GM21360 (cell line): Measurements from ENCODE around the gene GCC2.
"Not testable (repeated sequence)": the region's sequence is repeated elsewhere in the genome, so short reads cannot be mapped to it uniquely, and the experiment has no call there.

Source experiments
- ATAC-seq: cut with Tn5 transposase; IDR thresholded peaks from one replicate; pipeline ENCODE4 v1.9.1; 2021; ENCODE audit warnings: mild to moderate bottlenecking, moderate library complexity; ENCODE audit not compliant: unreplicated experiment

GCC2 gene

DNA sequence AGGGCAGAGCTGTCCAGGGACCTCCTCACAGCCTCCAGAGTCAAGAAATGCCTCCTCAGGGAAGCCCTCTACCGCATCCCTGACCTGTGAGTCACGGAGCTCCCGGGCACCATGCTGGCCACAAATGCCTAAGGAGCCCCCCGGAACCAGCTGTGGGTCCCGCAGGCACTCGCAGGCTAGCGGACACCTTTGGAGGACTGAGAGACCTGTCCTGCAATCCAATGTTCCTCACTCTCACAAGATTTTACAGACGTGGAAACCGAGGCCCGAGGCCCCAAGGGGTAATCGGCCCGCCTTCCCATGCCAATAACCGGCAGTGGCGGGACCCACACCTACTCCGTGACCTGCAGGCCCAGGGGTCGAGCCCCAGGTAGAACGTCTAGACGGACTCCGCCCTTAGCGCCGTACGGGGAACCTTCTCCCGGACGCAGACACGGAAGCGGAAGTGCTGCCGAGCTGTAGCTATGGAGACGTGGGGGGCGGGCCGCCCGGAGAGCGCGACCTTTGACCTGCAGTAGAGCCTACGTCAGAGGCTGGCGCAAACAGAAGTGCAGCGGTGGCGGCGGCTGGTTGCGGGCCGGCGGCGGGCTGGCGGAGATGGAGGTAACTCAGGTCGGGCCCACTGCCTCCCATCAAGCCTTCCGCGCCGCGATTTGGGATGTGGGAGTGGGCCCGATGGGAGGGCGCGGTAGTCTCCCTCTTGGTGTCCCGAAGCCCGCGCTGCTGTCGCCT, at the start of gene GCC2:
Gene GCC2 (plus strand): TSS at position 529 of the 732 bp plus-strand sequence. CDS start 69 bp downstream, at position 598.
- peak; percentile 98 for ATAC-seq

GRCh38 chr2:108399479-108399878, 49.5 kb upstream of the GCC2 start:
- ATAC-seq: no peak

- no peak for ATAC-seq
These were observed 47.2 kb upstream of the GCC2 start for GRCh38 chr2:108401800-108402199.

GRCh38 chr2:108403494-108403893, 45.5 kb upstream of the GCC2 start:
- no peak for ATAC-seq

DNA sequence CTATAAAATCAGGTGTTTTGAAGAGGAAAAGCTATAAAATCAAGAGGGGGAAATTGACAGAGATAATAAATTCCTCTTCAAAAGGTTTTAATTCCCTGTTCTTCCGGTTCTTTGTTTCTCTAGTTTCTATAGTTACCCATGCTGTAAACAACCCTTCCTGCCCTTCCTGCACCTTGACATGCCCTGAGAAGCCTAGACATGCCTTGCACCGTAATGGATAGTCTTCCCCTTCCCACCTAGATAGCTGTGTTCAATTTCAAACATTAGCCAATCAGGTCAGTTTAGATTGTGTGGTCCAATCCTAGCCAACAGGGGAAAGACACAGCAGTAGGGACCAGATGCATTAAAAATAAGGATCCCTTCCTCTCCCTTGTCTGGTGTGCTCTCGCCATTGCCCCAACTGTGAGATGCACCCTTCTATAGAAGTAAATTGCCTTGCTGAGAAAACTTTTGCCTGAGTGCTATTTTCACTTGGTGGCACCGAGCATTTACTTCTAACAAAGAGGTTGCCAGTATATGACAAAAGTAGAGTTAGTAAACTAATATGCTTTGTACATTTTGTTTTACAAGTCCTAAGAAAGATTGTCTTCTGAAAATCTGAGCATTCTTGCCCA, 44.1 kb upstream of the GCC2 start:
- ATAC-seq: no peak

DNA sequence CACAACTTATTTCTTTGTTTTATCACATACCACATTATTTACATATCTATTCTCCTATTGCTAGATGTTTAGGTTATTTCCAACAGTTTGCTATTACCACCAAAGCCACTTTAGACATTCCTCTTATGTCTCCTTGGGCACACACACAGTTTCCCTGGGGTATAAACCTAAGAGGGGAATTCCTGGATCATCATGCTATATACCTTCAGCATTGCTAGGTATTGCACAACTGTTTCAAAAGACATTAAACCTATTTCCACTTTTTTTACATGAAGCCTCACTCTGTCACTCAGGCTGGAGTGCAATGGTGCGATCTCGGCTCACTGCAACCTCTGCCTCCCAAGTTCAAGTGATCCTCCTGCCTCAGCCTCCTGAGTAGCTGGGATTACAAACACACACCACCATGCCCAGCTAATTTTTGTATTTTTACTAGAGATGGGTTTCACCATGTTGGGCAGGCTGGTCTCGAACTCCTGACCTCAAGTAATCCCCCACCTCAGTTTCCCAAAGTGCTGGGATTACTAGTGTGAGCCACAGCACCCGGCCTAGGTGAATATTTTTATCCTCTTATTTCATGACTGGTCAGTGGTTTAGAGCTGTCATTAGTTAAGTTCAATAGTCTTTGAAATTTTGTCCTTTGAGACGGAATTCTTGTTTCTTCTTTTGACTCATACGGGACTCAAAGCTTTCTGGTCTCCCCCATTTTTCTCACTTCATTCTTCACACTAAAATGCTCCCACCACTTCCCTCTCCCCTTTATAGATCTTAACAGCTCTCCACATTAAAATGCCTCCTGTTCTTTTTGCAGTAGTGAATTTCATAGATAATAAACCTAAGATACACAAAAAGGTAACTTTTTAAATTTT, 40.9 kb upstream of the GCC2 start:
- peak; percentile 66 for ATAC-seq

DNA sequence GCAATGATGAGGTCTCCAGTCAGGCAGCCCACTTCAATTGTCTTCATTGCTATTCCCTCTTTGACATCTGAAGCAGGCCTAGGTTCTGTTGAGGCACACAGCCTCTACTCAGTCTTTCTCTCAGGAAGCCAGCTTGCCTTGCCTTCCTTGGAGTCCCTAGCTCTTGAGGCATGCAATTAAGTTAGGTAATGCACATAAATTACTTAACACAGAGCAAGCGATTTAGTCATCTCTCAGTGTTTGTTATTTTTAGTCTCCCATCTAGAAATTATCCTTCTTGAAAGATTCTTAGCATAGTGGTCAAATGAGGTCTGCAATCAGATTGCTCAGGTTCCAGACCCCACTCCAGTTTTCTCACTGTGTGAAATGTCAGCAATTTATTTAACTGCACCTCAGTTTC, 39.2 kb upstream of the GCC2 start:
- ATAC-seq: no peak

GRCh38 chr2:108412995-108413710, 35.9 kb upstream of the GCC2 start:
- ATAC-seq: no peak

DNA sequence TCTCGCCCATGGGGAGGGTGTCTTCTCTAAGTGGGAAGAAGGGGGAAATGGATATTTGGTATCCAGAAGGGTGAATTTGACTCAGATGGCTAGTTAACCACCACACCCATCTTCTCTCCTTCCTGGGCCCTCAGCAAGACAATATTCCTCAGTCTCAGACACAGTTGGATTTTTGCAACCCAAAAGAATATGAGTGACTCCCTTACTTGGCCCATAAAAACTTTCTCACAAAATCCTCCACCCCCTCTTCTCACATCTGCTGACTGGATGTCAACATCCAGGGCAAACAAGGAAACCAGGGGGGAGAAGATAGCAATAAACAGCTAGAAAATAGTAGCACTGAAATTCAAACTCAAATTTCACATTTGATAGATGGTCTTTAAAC, 35.3 kb upstream of the GCC2 start:
- no peak for ATAC-seq

- no peak for ATAC-seq
These were observed 34.6 kb upstream of the GCC2 start for GRCh38 chr2:108414256-108414876.

DNA sequence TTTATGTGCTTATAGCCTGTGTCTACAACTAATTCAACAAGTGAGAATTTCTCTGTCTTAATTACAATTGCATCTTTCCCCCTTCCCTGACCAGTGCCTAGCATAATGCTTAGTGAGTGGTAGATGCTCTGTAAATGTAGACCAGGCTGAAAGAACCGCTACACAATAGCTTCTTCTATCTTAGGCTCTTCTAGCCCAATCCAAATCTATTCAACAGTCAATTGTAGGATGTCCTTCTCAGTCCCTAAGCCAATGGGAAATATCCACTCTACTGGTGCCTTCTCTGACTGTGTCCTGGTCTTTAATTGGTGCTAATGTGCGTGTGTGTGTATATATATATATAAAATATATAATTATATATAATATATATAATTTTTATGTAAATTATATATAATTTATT, 34.1 kb upstream of the GCC2 start:
- no peak for ATAC-seq

DNA sequence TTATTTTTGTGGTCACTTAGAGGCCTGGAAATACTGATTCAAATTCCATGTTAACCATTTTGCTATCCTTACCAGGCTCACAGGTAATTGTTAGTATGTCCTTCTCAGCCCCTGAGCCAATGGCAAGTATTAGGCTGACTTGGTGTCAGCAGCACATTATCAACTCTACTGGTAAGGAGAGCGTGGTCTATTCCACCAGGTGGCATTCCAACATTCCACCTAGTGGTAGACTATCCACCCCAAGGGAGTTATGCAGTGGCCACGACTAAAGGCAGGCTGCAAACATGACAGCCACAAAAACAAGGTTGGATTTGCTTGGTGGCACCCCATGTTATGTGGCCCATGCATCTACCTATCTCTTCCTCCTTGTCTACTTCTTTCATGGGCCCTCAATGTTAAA, 31.8 kb upstream of the GCC2 start:
- ATAC-seq: no peak

- ATAC-seq: no peak
These were observed 30.6 kb upstream of the GCC2 start for GRCh38 chr2:108418416-108418815.

- no peak for ATAC-seq
These were observed 25.9 kb upstream of the GCC2 start for GRCh38 chr2:108423067-108423466.

GRCh38 chr2:108423502-108424251, 25.3 kb upstream of the GCC2 start:
- ATAC-seq: no peak

- no peak for ATAC-seq
These were observed 20.6 kb upstream of the GCC2 start for GRCh38 chr2:108428286-108429009.

DNA sequence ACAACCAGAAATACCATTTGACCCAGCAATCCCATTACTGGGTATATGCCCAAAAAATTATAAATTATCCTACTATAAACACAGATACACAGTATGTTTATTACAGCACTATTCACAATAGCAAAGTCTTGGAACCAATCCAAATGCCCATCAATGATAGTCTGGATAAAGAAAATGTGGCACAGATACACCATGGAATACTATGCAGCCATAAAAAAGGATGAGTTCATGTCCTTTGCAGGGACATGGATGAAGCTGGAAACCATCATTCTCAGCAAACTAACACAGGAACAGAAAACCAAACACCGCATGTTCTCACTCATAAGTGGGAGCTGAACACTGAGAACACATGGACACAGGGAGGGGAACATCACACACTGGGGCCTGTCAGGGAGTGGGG, 13.4 kb upstream of the GCC2 start:
- ATAC-seq: not testable (repeated sequence)

DNA sequence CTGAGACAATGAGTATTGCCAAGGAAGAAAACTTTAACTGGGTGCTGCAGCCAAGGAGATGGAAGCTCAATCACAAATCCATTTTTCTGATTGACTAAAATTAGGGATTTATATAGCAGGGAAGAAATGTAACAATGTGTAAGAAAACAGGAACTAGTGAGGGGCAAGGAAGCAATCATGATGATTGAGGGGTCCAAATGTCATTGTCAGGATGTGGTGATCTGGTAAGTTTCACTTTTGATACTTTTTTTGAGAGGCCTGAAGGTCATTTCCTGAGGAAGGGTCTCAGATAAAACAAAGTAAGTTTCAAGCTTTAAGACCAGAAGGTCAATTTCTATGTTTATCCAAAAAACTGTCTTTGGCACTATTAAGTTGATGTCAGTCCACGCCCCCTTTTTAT, 12.0 kb upstream of the GCC2 start:
- no peak for ATAC-seq

GRCh38 chr2:108441712-108442111, 7.3 kb upstream of the GCC2 start:
- no peak for ATAC-seq
